OCI-M1 (cell line): ENCODE measurements around the gene NR1H4.
"Not testable (repeated sequence)": the region's sequence is repeated elsewhere in the genome, so short reads cannot be mapped to it uniquely, and the experiment has no call there.

ENCODE experiments used
- DNase-seq: peaks from one replicate; lab custom pipeline; 2025; lab: John Stamatoyannopoulos, UW

The NR1H4 gene

GRCh38 chr12:100518376-100518775 is 44.7 kb downstream of the NR1H4 start:
- no peak for DNase-seq

- DNase-seq = no peak
Measured at GRCh38 chr12:100520048-100520769, 46.5 kb downstream of the NR1H4 start.

- DNase-seq = no peak
Measured at GRCh38 chr12:100521958-100522357, 48.3 kb downstream of the NR1H4 start.

DNA sequence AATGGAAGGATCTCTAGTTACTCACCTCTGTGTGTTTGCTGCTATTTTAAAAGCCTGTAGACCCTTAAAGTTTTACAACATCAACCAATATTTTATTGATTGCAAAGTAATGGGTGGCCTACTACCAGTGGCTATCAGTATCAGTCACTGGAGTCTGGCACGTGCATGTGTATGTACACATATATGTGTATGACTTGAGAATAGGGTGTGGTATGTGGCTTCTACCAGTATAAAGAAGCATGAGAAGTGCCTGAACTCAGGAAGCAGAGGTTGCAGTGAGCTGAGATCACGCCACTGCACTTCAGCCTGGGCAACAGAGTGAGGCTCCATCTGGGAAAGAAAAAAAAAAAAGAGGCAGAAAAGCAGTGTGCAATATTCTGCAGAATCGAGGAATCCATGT is 54.4 kb downstream of the NR1H4 start:
- no peak for DNase-seq

- no peak for DNase-seq
Measured at GRCh38 chr12:100528471-100529127, 54.9 kb downstream of the NR1H4 start.

- no peak for DNase-seq
Measured at GRCh38 chr12:100529756-100530350, 56.2 kb downstream of the NR1H4 start.

- no peak for DNase-seq
Measured at GRCh38 chr12:100533376-100533775, 59.7 kb downstream of the NR1H4 start.

- DNase-seq = no peak
Measured at GRCh38 chr12:100534625-100535227, 61.1 kb downstream of the NR1H4 start.

- DNase-seq = peak; percentile 59
Measured at GRCh38 chr12:100539202-100539601, 65.5 kb downstream of the NR1H4 start.

GRCh38 chr12:100544165-100544564 is 70.5 kb downstream of the NR1H4 start:
- DNase-seq = no peak

DNA sequence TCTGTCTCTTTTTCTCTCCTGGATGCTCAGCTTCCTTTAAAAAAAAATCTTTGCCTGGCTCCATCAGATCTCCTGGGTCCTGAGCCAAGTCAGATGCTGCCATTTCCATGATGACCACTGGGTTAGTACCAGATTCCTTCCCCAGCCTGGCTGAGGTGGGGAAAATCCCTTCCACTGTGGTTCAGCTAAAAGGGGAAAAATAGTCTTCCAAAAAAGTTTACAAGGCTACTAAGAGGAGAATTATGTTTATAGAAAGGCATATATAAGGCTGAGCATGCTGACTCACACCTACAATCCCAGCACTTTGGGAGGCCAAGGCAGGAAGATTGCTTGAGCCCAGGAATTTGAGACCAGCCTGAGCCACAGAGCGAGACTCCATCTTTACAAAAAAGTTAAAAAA is 71.4 kb downstream of the NR1H4 start:
- no peak for DNase-seq

GRCh38 chr12:100553936-100554335 is 80.3 kb downstream of the NR1H4 start:
- DNase-seq = no peak

DNA sequence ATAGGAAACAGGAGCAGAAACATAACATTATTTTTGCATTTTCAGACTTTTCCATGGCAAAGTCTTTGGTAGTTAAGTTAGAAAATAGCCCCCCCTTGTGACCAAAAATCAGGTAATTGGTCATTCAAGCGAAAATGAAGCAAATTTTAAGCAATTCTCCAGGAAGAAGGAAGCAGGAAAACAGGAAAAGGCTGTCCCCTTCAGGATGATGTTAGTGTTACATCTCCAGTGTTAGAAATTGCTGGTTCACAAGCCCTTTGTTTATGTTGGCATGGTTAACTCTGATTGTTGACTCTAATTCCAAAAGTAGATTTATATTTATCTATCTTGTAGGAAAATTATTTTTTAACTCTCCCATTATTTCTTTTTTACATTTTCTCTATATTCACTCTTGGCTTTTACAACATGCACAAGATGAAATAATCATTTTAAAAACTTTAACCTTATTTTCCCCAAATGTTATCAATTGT is 81.0 kb downstream of the NR1H4 start:
- peak; percentile 91 for DNase-seq

GRCh38 chr12:100555722-100556121 is 82.1 kb downstream of the NR1H4 start:
- DNase-seq = no peak

DNA sequence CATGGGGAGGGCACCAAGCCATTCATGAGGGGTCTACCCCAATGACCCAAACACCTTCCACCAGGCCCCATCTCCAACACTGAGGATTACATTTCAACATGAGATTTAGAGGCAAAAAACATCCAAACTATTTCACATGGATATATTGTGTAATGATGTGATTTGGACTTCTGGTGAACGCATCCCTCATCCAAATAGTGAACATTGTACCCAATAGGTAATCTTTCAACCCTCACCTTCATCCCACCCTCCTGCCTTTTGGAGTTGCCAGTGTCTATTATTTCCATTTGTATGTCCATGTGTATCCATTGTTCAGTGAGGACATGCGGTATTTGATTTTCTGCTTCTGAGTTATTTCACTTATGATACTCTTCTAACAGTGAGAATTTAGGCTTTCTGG is 83.7 kb downstream of the NR1H4 start:
- no peak for DNase-seq

DNA sequence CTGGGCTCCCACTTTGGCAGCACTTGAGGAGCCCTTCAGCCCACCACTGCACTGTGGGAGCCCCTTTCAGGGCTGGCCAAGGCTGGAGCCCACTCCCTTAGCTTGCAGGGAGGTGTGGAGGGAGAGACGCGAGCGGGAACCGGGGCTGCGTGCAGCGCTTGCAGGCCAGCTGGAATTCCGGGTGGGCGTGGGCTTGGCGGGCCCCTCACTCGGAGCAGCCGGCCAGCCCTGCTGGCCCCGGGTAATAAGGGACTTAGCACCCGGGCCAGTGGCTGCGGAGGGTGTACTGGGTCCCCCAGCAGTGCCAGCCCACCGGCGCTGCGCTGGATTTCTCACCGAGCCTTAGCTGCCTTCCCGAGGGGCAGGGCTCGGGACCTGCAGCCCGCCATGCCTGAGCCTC is 85.6 kb downstream of the NR1H4 start:
- DNase-seq = not testable (repeated sequence)

DNA sequence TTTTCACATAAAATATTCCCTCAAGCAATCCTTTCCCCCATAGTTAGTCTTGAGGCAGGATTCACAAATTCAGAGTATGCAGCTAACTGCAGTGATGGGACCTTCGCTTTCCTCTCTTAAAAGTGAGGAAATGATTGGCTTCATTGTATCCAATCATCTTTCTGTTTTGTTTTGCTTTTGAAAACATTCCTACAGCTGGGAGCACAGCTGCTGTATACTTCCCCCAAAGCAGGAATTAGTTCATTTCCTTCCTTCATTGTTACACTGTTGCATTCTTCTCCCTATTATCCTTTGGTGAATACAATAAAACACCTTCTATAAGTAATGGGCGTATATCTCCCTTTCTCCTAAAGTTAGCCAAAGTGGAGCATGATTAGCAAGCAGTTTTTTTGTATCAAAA is 90.4 kb downstream of the NR1H4 start:
- no peak for DNase-seq

DNA sequence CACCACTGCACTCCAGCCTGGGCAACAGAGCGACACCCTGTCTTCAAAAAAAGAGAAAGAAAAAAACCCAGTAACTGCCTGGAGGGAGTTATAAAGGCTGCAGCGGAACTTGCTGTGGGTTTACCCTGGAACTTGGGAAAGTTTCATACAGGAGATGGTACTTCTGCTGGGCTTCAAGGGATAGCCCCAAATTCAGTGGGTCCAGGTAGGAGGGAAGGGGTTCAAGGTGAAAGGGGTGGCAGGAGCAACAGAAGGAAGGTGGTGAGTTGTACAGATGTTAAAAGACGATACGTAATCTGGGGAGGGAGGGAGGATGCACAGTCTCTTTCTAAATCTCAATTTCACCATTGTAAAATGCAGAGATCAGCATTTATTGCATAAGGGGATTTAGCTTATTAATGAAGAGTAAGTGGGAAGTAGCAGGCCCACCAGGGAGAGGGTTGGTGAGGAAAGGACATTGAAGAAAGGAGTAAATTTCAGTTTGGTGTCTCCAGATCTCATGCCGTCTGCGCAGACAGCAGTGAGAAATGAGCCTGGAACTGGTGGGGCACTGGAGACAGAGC is 91.3 kb downstream of the NR1H4 start:
- no peak for DNase-seq

GRCh38 chr12:100565987-100566545 is 92.4 kb downstream of the NR1H4 start:
- DNase-seq = no peak

GRCh38 chr12:100566887-100567637 is 93.4 kb downstream of the NR1H4 start:
- peak; percentile 19 for DNase-seq

GRCh38 chr12:100567945-100568344 is 94.3 kb downstream of the NR1H4 start:
- no peak for DNase-seq
